Epithelial cell of proximal tubule (primary cell): ENCODE results near the gene PARP12. TPM values are rescaled to one million over a fixed set of nuclear protein-coding genes. Genes with fewer than 3 reads are reported as not detected.

Experiments
- DNase-seq: peaks from one replicate; pipeline ENCODE4 v3.0.0-alpha.2; 2011; ENCODE audit warnings: low read depth
- H3K4me3 ChIP-seq: 2 replicates; pipeline ENCODE4 v1.5.1; 2011; ENCODE audit warnings: low read depth, mild to moderate bottlenecking, low read length
- total RNA-seq: library from RNA; depleted of rRNA; stranded (reverse); fragments of >200 nt; gene quantifications from 2 replicates; pipeline ENCODE4 v1.2.3, GENCODE V29; 2015
- TF ChIP-seq, protein P1 (sequence below): conservative IDR thresholded peaks from 2 replicates; pipeline ENCODE4 v1.5.1; 2012; ENCODE audit warnings: low read depth, mild to moderate bottlenecking, low read length

The PARP12 gene
- total RNA-seq, 1 donor from 2014 or later: 20.9 TPM

DNA sequence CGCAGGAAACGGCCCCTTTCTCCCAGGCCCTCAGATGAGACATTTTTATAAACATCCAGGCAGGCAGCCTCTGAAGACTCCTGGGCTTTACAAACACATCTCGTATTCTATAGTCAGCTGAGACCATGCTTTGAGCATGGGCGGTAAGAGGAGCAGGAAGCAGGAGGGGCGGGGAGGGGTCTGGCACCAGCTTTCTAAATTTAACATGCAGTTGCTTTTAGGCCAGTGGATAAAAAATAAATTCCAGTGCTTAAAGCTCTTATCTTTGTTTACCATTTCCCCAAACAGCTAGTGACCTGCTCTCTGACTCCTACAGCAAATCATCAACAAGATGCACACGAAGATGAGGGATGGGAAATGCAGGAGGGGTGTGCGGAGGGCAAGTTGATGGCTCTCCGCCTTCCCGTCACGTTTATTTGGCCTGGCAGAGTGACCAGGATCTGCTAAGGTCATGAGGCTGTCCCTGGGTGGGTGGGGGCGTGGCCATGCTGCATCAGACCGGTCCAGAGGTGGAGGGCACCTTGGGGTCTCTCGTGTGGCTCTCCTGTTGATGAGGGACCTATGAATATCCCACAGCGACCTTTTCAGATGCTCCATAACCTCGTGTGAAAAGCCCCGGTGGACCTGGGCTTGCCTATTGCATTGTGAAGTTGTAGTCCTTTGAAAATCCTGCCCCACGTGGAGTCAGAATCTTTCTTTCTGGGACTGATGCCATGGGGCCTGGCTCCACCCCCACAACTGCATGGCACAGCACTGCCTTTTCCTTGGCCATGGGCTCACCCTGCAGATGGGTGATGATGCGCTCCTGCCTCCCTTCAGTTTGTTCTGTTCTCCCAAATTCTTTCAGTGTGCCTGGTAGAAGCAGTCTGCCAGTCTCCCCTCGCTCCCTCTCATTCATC, 67.5 kb downstream of the PARP12 start:
- TF ChIP-seq, protein P1, sequence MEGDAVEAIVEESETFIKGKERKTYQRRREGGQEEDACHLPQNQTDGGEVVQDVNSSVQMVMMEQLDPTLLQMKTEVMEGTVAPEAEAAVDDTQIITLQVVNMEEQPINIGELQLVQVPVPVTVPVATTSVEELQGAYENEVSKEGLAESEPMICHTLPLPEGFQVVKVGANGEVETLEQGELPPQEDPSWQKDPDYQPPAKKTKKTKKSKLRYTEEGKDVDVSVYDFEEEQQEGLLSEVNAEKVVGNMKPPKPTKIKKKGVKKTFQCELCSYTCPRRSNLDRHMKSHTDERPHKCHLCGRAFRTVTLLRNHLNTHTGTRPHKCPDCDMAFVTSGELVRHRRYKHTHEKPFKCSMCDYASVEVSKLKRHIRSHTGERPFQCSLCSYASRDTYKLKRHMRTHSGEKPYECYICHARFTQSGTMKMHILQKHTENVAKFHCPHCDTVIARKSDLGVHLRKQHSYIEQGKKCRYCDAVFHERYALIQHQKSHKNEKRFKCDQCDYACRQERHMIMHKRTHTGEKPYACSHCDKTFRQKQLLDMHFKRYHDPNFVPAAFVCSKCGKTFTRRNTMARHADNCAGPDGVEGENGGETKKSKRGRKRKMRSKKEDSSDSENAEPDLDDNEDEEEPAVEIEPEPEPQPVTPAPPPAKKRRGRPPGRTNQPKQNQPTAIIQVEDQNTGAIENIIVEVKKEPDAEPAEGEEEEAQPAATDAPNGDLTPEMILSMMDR: peak; percentile 12
- H3K4me3 ChIP-seq: no peak overlapping the region
- DNase-seq: no peak

- DNase-seq: no peak
- H3K4me3 ChIP-seq: no peak overlapping the region
- TF ChIP-seq, protein P1: no peak
Observed at GRCh38 chr7:139994356-139994755, 68.4 kb downstream of the PARP12 start.

DNA sequence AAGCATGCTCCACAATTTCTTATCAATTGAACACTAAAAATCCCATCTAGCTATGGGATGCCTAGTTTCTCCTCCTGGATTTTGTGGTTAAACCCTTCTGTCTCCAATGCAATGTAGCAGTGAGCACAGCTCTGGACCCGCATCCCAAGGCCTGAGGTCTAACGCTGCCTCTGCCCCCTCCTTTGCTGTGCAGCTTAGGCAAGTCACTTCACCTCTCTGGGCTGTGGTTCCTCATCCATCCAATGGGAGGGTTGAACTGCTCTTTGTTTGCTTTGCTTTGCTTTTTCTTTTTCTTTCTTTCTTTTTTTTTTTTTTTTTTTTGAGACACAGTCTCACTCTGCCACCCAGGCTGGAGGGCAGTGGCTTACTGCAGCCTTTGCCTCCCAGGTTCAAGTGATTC, 69.2 kb downstream of the PARP12 start:
- H3K4me3 ChIP-seq: no peak overlapping the region
- TF ChIP-seq, protein P1: no peak
- DNase-seq: no peak

- TF ChIP-seq, protein P1: no peak
Observed at GRCh38 chr7:139993169-139993568, 69.6 kb downstream of the PARP12 start.

DNA sequence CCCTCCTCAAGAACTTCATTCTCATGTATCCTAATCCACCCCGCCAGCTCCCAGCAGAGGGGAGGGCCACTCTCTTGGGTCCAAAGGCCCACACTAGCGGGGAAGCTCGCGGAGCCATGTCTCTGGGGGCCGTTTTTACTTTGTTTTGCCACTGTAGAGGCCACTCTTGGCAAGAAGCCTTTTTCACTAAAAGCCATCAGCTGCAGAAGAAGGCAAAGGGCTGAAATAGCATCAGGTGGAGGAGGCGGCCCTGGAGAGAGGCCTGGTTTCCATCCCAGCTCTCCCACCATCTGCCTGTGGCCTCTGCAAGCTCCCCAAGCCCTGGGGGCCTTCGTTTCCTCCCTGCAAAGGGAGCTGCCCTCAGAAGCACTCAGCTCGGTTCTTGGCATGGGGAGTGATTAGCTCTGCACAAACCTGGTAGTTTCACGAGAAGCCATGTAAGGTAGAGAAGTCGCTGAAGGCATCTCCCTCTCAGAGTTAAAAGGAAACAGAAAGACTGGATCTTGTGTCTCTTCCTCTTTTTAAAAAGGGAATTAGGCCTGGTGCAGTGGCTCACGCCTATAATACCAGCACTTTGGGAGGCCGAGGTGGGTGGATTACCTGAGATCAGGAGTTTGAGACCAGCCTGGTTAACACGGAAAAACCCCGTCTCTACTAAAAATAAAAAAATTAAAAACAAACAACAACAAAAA, 70.3 kb downstream of the PARP12 start:
- DNase-seq: no peak
- TF ChIP-seq, protein P1: no peak
- no peak overlapping the region for H3K4me3 ChIP-seq

More at GRCh38 chr7:139993169-139993568, 69.6 kb downstream of the PARP12 start:
- H3K4me3 ChIP-seq: no peak overlapping the region
- DNase-seq: no peak

GRCh38 chr7:139991911-139992310, 70.8 kb downstream of the PARP12 start:
- DNase-seq: no peak
- H3K4me3 ChIP-seq: no peak overlapping the region
- TF ChIP-seq, protein P1: no peak
